Naive thymus-derived CD4-positive, alpha-beta T cell (primary cell): ENCODE results near the gene SEC14L2. TPM values are rescaled to one million over a fixed set of nuclear protein-coding genes. Genes with fewer than 3 reads are reported as not detected.
A peak's percentile ranks its signal among the peaks of the same experiment; 100 is the strongest.

Source experiments
- ATAC-seq: fragments of 150-1000 bp; cut with Tn5 transposase; 2 replicates; pipeline ENCODE4 v1.10.0; 2021; ENCODE audit warnings: mild to moderate bottlenecking, moderate library complexity
- CTCF ChIA-PET: fragments of 350-600 bp; sonication (Branson Sonifier 250); formaldehyde crosslinking; loops from one replicate; lab custom pipeline; 2021; ENCODE audit warnings: antibody characterized with exemption; lab: Charles Lee
- POLR2A ChIA-PET: fragments of 350-600 bp; sonication (Branson Sonifier 250); formaldehyde crosslinking; loops from one replicate; lab custom pipeline; 2021; ENCODE audit warnings: antibody characterized with exemption, inconsistent platforms; lab: Charles Lee
- DNase-seq, 9 donors: peaks; one replicate each; pipeline versions ENCODE4 v3.0.0 to v3.0.0-alpha.2; 2020 to 2022; ENCODE audit warnings: mixed read lengths in 1 of 9
- H3K27ac ChIP-seq: one replicate; pipeline ENCODE4 v1.7.0; 2013; ENCODE audit warnings: mild to moderate bottlenecking, low read depth, low read length, moderate library complexity
- H3K27me3 ChIP-seq, 2 donors: one replicate each; pipeline ENCODE4 v1.7.0; 2013; ENCODE audit warnings: low read length in 2 of 2, mild to moderate bottlenecking in 2 of 2, moderate library complexity in 2 of 2; ENCODE audit not compliant: control insufficient read depth in 2 of 2, insufficient read depth in 2 of 2
- H3K36me3 ChIP-seq, 3 experiments: 1 replicate in 2 of 3; 2 replicates in 1 of 3; pipeline ENCODE4 v1.7.0; 2013; ENCODE audit warnings: low read length in 3 of 3, mild to moderate bottlenecking in 3 of 3, moderate library complexity in 1 of 3; ENCODE audit not compliant: insufficient read depth in 3 of 3, control insufficient read depth in 2 of 3
- H3K4me1 ChIP-seq, 2 donors: one replicate each; pipeline ENCODE4 v1.7.0; 2013; ENCODE audit warnings: low read length in 2 of 2, mild to moderate bottlenecking in 2 of 2, moderate library complexity in 1 of 2; ENCODE audit not compliant: control insufficient read depth in 2 of 2, insufficient read depth in 2 of 2
- H3K4me3 ChIP-seq: 2 replicates; pipeline ENCODE4 v1.7.0; 2013; ENCODE audit warnings: mild to moderate bottlenecking, low read length
- H3K9me3 ChIP-seq, 3 experiments: 1 replicate in 2 of 3; 2 replicates in 1 of 3; pipeline ENCODE4 v1.7.0; 2013; ENCODE audit warnings: low read length in 3 of 3; ENCODE audit not compliant: control insufficient read depth in 2 of 3
- H3K27ac Mint-ChIP-seq, 9 donors: one replicate each; pipeline ENCODE4 v1.8.0; 2020 to 2022; ENCODE audit warnings: mixed read lengths in 9 of 9, mild to moderate bottlenecking in 8 of 9, moderate library complexity in 5 of 9, inconsistent platforms in 2 of 9
- H3K27me3 Mint-ChIP-seq, 5 donors: one replicate each; pipeline ENCODE4 v1.8.0; 2021 to 2022; ENCODE audit warnings: mixed read lengths in 5 of 5, mild to moderate bottlenecking in 1 of 5
- H3K36me3 Mint-ChIP-seq, 5 donors: one replicate each; pipeline ENCODE4 v1.8.0; 2020 to 2022; ENCODE audit warnings: mixed read lengths in 5 of 5, mild to moderate bottlenecking in 3 of 5, inconsistent platforms in 1 of 5
- H3K4me1 Mint-ChIP-seq, 7 donors: one replicate each; pipeline ENCODE4 v1.8.0; 2020 to 2022; ENCODE audit warnings: mixed read lengths in 7 of 7, mild to moderate bottlenecking in 3 of 7, inconsistent platforms in 1 of 7
- H3K4me3 Mint-ChIP-seq, 10 donors: one replicate each; pipeline ENCODE4 v1.8.0; 2020 to 2022; ENCODE audit warnings: mild to moderate bottlenecking in 10 of 10, mixed read lengths in 10 of 10, moderate library complexity in 6 of 10, inconsistent platforms in 2 of 10
- H3K9me3 Mint-ChIP-seq, 11 donors: one replicate each; pipeline ENCODE4 v1.8.0; 2020 to 2022; ENCODE audit warnings: mixed read lengths in 11 of 11, mild to moderate bottlenecking in 4 of 11, inconsistent platforms in 1 of 11, moderate library complexity in 1 of 11
- intact Hi-C, 2 donors: fragments of 100-400 bp; cut with micrococcal nuclease; formaldehyde crosslinking; loops; one replicate each; pipeline ENCODE4 v1.15.1; 2023
- polyA plus RNA-seq, 2 donors: library from polyadenylated mRNA; unstranded; fragments of 300-500 nt; fragmentation: Illumina TruSeq; gene quantifications; one replicate each; pipeline ENCODE4 v1.2.3, GENCODE V29; 2021
- total RNA-seq, 6 experiments: library from RNA in 5 of 6; stranded (reverse) in 5 of 6; gene quantifications; 1 replicate in 5 of 6; 2 replicates in 1 of 6; pipeline ENCODE4 v1.2.3 and lab custom pipeline; 2021 to 2026

Gene SEC14L2
- total and polyA plus RNA-seq, 7 experiments from 2014 or later, result 10.7 to 147 (median 16.5) TPM

GRCh38 chr22:30413001-30413400 lies 16.2 kb downstream of the SEC14L2 start:
- Mint-ChIP-seq H3K9me3 (peaks cover 0 to 2% (median 0%) of the 10 kb centered on the region in 11 donors), H3K4me1 (peaks cover 22 to 65% (median 56%) of the 10 kb centered on the region in 7 donors), H3K4me3 (peak overlapping the region in 9 of 10 donors; percentile 23 to 77 (median 65)), H3K27me3 (no peaks in the 10 kb centered on the region), H3K36me3 (peaks cover 8 to 49% (median 34%) of the 10 kb centered on the region in 5 donors), H3K27ac (peak overlapping the region in 8 of 9 donors; percentile 68 to 99 (median 93))
- POLR2A ChIA-PET, result interaction anchor here (0.6 to 8.4 kb wide), 3 partner anchors 11 to 861 kb away, joined by 4 to 90 read pairs (median 52); partner anchors contain the start of genes MTFP1 and SEC14L2
- Histone ChIP-seq H3K4me1 (peaks cover 0 to 38% of the 10 kb centered on the region in 2 donors), H3K36me3 (peaks cover 1 to 58% (median 6%) of the 10 kb centered on the region in 3 experiments), H3K27me3 (no peaks in the 10 kb centered on the region), H3K27ac (peak overlapping the region; percentile 62), H3K9me3 (no peaks in the 10 kb centered on the region), H3K4me3 (no peak overlapping the region)
- intact Hi-C loops, result no loop called here
- DNase-seq (no peak), ATAC-seq (no peak)
- CTCF ChIA-PET, result interaction anchor here (0.8 to 3.0 kb wide), 6 partner anchors 11 to 123 kb away, joined by 3 to 19 read pairs (median 4); partner anchors contain the start of gene CASTOR1

DNA sequence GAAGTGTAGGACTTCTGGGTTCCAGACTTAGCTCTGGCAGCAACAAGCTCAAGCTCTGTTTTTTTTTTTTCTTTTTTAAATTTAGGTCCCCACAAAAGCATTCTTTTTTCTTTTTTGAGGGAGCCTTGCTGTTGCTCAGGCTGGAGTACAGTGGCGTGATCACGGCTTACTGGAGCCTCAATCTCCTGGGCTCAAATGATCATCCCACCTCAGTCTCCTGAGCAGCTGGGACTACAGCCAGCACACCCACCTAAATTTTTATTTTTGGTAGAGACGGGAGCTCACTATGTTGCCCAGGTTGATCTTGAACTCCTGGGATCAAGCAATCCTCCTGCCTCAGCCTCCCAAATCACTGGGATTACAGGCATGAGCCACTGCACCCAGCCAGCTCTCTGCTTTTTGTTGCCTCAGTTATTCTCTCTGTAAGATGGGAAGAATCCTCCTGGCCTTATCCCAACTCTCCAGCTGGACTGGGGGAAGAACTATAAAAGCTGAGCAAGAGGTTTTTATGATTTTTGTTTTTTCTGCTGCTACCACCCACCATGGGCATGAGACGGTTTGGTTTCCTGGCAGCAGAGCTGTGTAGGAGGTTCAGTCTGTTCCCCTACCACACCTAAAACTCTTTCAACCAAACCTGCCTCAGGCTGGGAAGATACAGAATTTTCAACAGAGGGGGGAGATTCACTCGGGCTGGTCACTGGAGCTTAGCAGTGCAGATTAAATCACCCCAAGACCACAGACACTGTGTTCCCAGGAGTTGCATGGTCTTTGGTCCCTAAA lies 17.1 kb downstream of the SEC14L2 start:
- CTCF ChIA-PET, result interaction anchor here (0.8 to 3.0 kb wide), 8 partner anchors 10 to 306 kb away, joined by 3 to 19 read pairs (median 4); partner anchors contain the start of gene SEC14L2
- DNase-seq (peak in 4 of 9 donors; percentile 25 to 44 (median 30)), ATAC-seq (peak; percentile 71)
- H3K36me3 ChIP-seq, result peaks cover 7 to 58% (median 11%) of the 10 kb centered on the region in 3 experiments
- H3K4me1 ChIP-seq, result peaks cover 0 to 38% of the 10 kb centered on the region in 2 donors
- Mint-ChIP-seq H3K27ac (peak overlapping the region; percentile 68 to 99 (median 91)), H3K4me1 (peaks cover 22 to 65% (median 56%) of the 10 kb centered on the region in 7 donors), H3K4me3 (peak overlapping the region; percentile 42 to 79 (median 72)), H3K36me3 (peaks cover 8 to 56% (median 36%) of the 10 kb centered on the region in 5 donors), H3K9me3 (peaks cover 0 to 2% (median 0%) of the 10 kb centered on the region in 11 donors), H3K27me3 (no peaks in the 10 kb centered on the region)
- H3K27me3 ChIP-seq, result no peaks in the 10 kb centered on the region
- H3K9me3 ChIP-seq, result no peaks in the 10 kb centered on the region
- intact Hi-C loops, result loop anchor here in 1 of 2 donors (1.0 kb wide), 1 partner anchor 9 kb away; no protein-coding TSS in a partner anchor
- peak overlapping the region; percentile 40 for H3K4me3 ChIP-seq
- peak overlapping the region; percentile 62 for H3K27ac ChIP-seq
- POLR2A ChIA-PET, result interaction anchor here (0.6 to 8.4 kb wide), 6 partner anchors 8 to 860 kb away, joined by 3 to 90 read pairs (median 4); partner anchors contain the start of genes MTFP1 and SEC14L2

DNA sequence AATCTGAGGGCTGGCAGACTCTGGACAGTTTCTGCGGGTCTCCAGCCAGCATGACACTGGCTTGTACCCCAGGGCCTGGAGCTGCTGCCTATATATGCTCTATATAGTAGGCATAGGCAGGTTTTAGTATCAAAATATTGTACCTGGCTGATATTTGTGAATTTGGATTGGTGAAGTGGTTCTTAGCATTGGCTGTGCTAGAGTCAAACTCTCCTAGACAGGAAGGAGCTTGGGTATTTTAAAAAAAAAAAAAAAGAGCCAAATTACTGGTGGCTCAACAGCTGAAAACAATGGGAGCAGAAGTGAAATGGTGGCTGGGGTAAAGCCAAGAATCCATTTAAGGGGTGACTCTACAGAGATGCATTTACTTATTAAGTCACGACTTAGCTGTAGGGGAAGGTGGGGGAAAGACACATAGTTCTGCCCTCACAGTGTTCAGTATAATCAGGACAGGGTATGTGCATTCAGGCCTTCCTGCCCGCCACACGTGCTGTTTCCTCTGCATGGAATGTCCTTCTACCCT lies 17.8 kb downstream of the SEC14L2 start:
- H3K9me3 Mint-ChIP-seq, result peaks cover 0 to 2% (median 0%) of the 10 kb centered on the region in 11 donors
- Histone ChIP-seq H3K27me3 (no peaks in the 10 kb centered on the region), H3K4me3 (peak overlapping the region; percentile 40), H3K27ac (peak overlapping the region; percentile 62), H3K36me3 (peaks cover 7 to 55% (median 11%) of the 10 kb centered on the region in 3 experiments), H3K9me3 (no peaks in the 10 kb centered on the region), H3K4me1 (peaks cover 0 to 38% of the 10 kb centered on the region in 2 donors)
- H3K4me3 Mint-ChIP-seq, result peak overlapping the region; percentile 42 to 79 (median 72)
- ChIA-PET CTCF (interaction anchor here (0.6 to 3.0 kb wide), 9 partner anchors 10 to 307 kb away, joined by 3 to 19 read pairs (median 4); partner anchors contain the start of gene SEC14L2), POLR2A (interaction anchor here (0.8 to 8.4 kb wide), 6 partner anchors 9 to 34 kb away, joined by 3 to 90 read pairs (median 4); partner anchors contain the start of genes MTFP1 and SEC14L2)
- H3K36me3 Mint-ChIP-seq, result peaks cover 8 to 52% (median 32%) of the 10 kb centered on the region in 5 donors
- intact Hi-C loops, result loop anchor here in 1 of 2 donors (1.0 kb wide), 1 partner anchor 9 kb away; no protein-coding TSS in a partner anchor
- no peaks in the 10 kb centered on the region for H3K27me3 Mint-ChIP-seq
- ATAC-seq, result peak; percentile 45
- no peak for DNase-seq
- H3K27ac Mint-ChIP-seq, result peak overlapping the region; percentile 68 to 99 (median 91)
- H3K4me1 Mint-ChIP-seq, result peaks cover 22 to 65% (median 56%) of the 10 kb centered on the region in 7 donors

DNA sequence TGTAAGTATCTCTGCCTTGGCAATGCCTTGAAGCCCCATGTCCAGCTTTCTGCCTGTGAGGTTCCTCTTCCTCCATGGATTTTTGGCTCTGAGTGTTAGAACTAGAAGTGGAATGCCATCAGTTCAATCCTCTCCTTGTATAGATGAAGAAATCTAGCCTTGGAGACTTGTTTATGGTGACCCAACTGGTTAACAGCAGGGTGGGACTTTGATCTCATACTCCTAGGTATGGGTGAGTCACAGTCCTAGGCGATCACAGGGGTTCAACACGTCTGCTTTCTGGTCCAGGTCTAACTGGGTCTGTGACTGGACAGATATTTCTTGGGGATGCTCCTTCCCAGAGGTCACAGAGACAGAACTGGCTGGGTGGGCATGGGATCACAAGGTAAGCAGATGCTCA lies 19.6 kb downstream of the SEC14L2 start:
- H3K9me3 Mint-ChIP-seq, result peaks cover 0 to 2% (median 0%) of the 10 kb centered on the region in 11 donors
- H3K4me3 Mint-ChIP-seq, result no peak overlapping the region
- H3K4me1 ChIP-seq, result peaks cover 0 to 30% of the 10 kb centered on the region in 2 donors
- no peaks in the 10 kb centered on the region for H3K9me3 ChIP-seq
- H3K36me3 Mint-ChIP-seq, result peaks cover 8 to 50% (median 38%) of the 10 kb centered on the region in 5 donors
- CTCF ChIA-PET, result no interaction called here
- no peak overlapping the region for H3K4me3 ChIP-seq
- H3K4me1 Mint-ChIP-seq, result peaks cover 22 to 62% (median 56%) of the 10 kb centered on the region in 7 donors
- DNase-seq, result no peak
- peak overlapping the region in 7 of 9 donors; percentile 6 to 99 (median 34) for H3K27ac Mint-ChIP-seq
- POLR2A ChIA-PET, result interaction anchor here (7.3 kb wide), 1 partner anchor 8 kb away, joined by 90 read pairs; the partner anchor contains the start of gene MTFP1
- no peaks in the 10 kb centered on the region for H3K27me3 Mint-ChIP-seq
- no peak for ATAC-seq
- intact Hi-C loops, result no loop called here
- no peak overlapping the region for H3K27ac ChIP-seq
- H3K36me3 ChIP-seq, result peaks cover 7 to 46% (median 11%) of the 10 kb centered on the region in 3 experiments
- no peaks in the 10 kb centered on the region for H3K27me3 ChIP-seq

DNA sequence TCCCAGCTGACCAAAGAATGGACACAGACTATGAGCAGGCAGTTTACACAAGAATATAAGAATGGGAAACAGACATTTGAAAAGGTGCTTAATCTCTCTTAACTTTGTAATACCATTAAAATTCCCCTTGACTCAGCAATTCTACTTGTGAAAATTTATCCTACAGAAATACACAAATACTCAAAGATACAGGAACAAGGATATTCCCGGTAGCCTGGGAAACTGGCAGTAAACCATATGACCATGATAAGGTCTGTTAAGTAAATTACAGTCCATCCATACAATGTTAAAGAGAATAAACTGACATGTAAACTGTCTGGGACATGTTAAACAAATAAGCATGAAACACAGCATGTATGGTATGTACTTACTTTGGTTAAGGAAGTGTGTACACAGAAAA lies 20.0 kb downstream of the SEC14L2 start:
- intact Hi-C loops, result no loop called here
- no peak for DNase-seq
- peaks cover 7 to 43% (median 11%) of the 10 kb centered on the region in 3 experiments for H3K36me3 ChIP-seq
- Mint-ChIP-seq H3K36me3 (peaks cover 8 to 48% (median 38%) of the 10 kb centered on the region in 5 donors), H3K4me3 (no peak overlapping the region), H3K27ac (peak overlapping the region in 6 of 9 donors; percentile 6 to 99 (median 44)), H3K9me3 (peaks cover 0 to 2% (median 0%) of the 10 kb centered on the region in 11 donors), H3K27me3 (no peaks in the 10 kb centered on the region), H3K4me1 (peaks cover 20 to 63% (median 57%) of the 10 kb centered on the region in 7 donors)
- ChIA-PET POLR2A (interaction anchor here (7.3 kb wide), 1 partner anchor 7 kb away, joined by 90 read pairs; the partner anchor contains the start of gene MTFP1), CTCF (interaction anchor here (1.0 kb wide), 1 partner anchor 10 kb away, joined by 3 read pairs; no protein-coding TSS in a partner anchor)
- H3K9me3 ChIP-seq, result no peaks in the 10 kb centered on the region
- no peaks in the 10 kb centered on the region for H3K27me3 ChIP-seq
- peaks cover 0 to 26% of the 10 kb centered on the region in 2 donors for H3K4me1 ChIP-seq
- H3K27ac ChIP-seq, result no peak overlapping the region
- H3K4me3 ChIP-seq, result no peak overlapping the region
- no peak for ATAC-seq
